ENCODE results near the gene NELL1. TPM values are rescaled to one million over a fixed set of nuclear protein-coding genes. Genes with fewer than 3 reads are reported as not detected.

Gene NELL1
- total RNA-seq, 2 donors from 2014 or later: 0.09 to 0.11 TPM

DNA sequence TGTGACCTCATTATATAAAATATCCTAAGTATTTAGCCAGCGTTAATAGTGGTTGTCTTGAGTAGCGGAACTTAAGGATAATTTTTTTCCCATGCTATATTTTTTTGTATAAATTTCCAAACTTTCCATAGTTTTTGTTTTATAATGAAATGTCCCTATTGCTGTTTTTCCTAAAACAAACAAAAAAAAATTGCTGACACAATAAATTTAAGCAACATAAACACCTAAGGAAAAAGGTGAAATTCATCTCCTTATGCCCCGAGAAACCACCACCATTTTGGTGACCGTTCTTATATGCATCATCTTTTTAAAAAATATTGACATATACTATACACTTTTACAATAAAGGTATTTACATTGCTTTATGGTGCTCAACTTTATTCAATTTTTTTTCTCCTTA, 814.7 kb downstream of the NELL1 start:
- Mint-ChIP-seq H3K36me3 (ENCODE audit: low read depth) (no peaks in the 10 kb centered on the region), H3K4me3 (no peak overlapping the region), H3K27ac (no peak overlapping the region), H3K27me3 (ENCODE audit: insufficient read depth) (no peaks in the 10 kb centered on the region), H3K4me1 (peaks cover 6% of the 10 kb centered on the region), H3K9me3 (no peaks in the 10 kb centered on the region)
- H3K4me3 ChIP-seq (ENCODE audit: low read length): no peak overlapping the region
- H3K9ac ChIP-seq (ENCODE audit: extremely low read depth, low read length, poor library complexity, severe bottlenecking): no peak overlapping the region
- H3K27ac ChIP-seq (ENCODE audit: low read depth, low read length): no peak overlapping the region
- no peak for DNase-seq
- 95% methylated on average over 2 of the region's 4 CpGs; no CpG with 5 or more reads in 1 of the 2 experiments for WGBS, 2 experiments (ENCODE audit: insufficient coverage in 1 of 2, insufficient read length in 1 of 2)
- no peaks in the 10 kb centered on the region for H3K27me3 ChIP-seq (ENCODE audit: control insufficient read depth, insufficient read depth, low read length, poor library complexity, severe bottlenecking)
- TF ChIP-seq, protein P1, sequence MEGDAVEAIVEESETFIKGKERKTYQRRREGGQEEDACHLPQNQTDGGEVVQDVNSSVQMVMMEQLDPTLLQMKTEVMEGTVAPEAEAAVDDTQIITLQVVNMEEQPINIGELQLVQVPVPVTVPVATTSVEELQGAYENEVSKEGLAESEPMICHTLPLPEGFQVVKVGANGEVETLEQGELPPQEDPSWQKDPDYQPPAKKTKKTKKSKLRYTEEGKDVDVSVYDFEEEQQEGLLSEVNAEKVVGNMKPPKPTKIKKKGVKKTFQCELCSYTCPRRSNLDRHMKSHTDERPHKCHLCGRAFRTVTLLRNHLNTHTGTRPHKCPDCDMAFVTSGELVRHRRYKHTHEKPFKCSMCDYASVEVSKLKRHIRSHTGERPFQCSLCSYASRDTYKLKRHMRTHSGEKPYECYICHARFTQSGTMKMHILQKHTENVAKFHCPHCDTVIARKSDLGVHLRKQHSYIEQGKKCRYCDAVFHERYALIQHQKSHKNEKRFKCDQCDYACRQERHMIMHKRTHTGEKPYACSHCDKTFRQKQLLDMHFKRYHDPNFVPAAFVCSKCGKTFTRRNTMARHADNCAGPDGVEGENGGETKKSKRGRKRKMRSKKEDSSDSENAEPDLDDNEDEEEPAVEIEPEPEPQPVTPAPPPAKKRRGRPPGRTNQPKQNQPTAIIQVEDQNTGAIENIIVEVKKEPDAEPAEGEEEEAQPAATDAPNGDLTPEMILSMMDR (conservative IDR thresholded peaks at IDR 0.05): no peak
- H3K9me3 ChIP-seq (ENCODE audit: control insufficient read depth, low read length): no peaks in the 10 kb centered on the region
- H3K36me3 ChIP-seq (ENCODE audit: control insufficient read depth, insufficient read depth, low read length): no peaks in the 10 kb centered on the region
- no peaks in the 10 kb centered on the region for H3K4me1 ChIP-seq (ENCODE audit: control insufficient read depth, insufficient read depth, low read length)

- Mint-ChIP-seq H3K27me3 (ENCODE audit: insufficient read depth) (no peaks in the 10 kb centered on the region), H3K9me3 (no peaks in the 10 kb centered on the region), H3K27ac (no peak overlapping the region), H3K4me1 (peaks cover 2% of the 10 kb centered on the region), H3K36me3 (ENCODE audit: low read depth) (no peaks in the 10 kb centered on the region), H3K4me3 (no peak overlapping the region)
- Histone ChIP-seq H3K27me3 (ENCODE audit: control insufficient read depth, insufficient read depth, low read length, poor library complexity, severe bottlenecking) (no peaks in the 10 kb centered on the region), H3K9me3 (ENCODE audit: control insufficient read depth, low read length) (no peaks in the 10 kb centered on the region), H3K4me1 (ENCODE audit: control insufficient read depth, insufficient read depth, low read length) (no peaks in the 10 kb centered on the region), H3K36me3 (ENCODE audit: control insufficient read depth, insufficient read depth, low read length) (no peaks in the 10 kb centered on the region), H3K9ac (ENCODE audit: extremely low read depth, low read length, poor library complexity, severe bottlenecking) (no peak overlapping the region), H3K4me3 (ENCODE audit: low read length) (no peak overlapping the region), H3K27ac (ENCODE audit: low read depth, low read length) (no peak overlapping the region)
- no peak for DNase-seq
- TF ChIP-seq, protein P1 (conservative IDR thresholded peaks at IDR 0.05): no peak
- WGBS, 2 experiments (ENCODE audit: insufficient coverage in 1 of 2, insufficient read length in 1 of 2): 75 to 84% methylated on average over 1 of the region's 1 CpG
Observed at GRCh38 chr11:21485006-21485405, 815.6 kb downstream of the NELL1 start.

DNA sequence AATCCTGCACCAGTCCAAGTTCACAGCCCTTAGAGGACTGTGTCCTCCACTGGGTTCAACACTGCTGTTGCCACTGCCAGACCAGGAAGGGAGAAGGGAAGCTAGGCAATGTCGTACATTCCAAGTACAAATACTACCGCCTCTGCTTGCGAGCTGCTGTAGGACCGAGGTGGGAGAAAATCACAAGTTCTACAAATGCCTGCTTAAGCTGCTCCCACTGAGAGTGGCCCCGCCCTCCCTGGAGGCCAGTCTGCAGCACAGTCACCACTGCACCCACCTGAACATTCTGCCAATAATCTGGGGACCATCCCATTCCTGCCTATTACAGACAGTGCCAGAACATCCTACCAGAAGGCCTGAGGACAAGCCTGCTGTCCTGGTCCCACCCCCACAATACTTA, 816.0 kb downstream of the NELL1 start:
- H3K27ac ChIP-seq (ENCODE audit: low read depth, low read length): no peak overlapping the region
- H3K4me1 ChIP-seq (ENCODE audit: control insufficient read depth, insufficient read depth, low read length): no peaks in the 10 kb centered on the region
- H3K27me3 ChIP-seq (ENCODE audit: control insufficient read depth, insufficient read depth, low read length, poor library complexity, severe bottlenecking): no peaks in the 10 kb centered on the region
- no peak overlapping the region for H3K9ac ChIP-seq (ENCODE audit: extremely low read depth, low read length, poor library complexity, severe bottlenecking)
- H3K4me1 Mint-ChIP-seq: no peaks in the 10 kb centered on the region
- no peaks in the 10 kb centered on the region for H3K9me3 Mint-ChIP-seq
- no peak overlapping the region for H3K4me3 Mint-ChIP-seq
- H3K27me3 Mint-ChIP-seq (ENCODE audit: insufficient read depth): no peaks in the 10 kb centered on the region
- H3K27ac Mint-ChIP-seq: no peak overlapping the region
- peaks cover 3% of the 10 kb centered on the region for H3K9me3 ChIP-seq (ENCODE audit: control insufficient read depth, low read length)
- no peak for DNase-seq
- no peaks in the 10 kb centered on the region for H3K36me3 Mint-ChIP-seq (ENCODE audit: low read depth)
- TF ChIP-seq, protein P1 (conservative IDR thresholded peaks at IDR 0.05): no peak
- 79 to 100% methylated on average over 4 to 5 of the region's 5 CpGs for WGBS, 2 experiments (ENCODE audit: insufficient coverage in 1 of 2, insufficient read length in 1 of 2)
- no peaks in the 10 kb centered on the region for H3K36me3 ChIP-seq (ENCODE audit: control insufficient read depth, insufficient read depth, low read length)
- no peak overlapping the region for H3K4me3 ChIP-seq (ENCODE audit: low read length)
